Raji (cell line): ENCODE measurements around the gene KCNIP3.

ENCODE experiments used
- POLR2A ChIP-seq: IDR thresholded peaks from 2 replicates; pipeline ENCODE4 v1.6.1; 2011; ENCODE audit warnings: low read depth, low read length, control low read depth; ENCODE audit not compliant: insufficient read depth

Gene KCNIP3

GRCh38 chr2:95350368-95350767, 53.2 kb downstream of the KCNIP3 start:
- TF ChIP-seq POLR2A = no peak

DNA sequence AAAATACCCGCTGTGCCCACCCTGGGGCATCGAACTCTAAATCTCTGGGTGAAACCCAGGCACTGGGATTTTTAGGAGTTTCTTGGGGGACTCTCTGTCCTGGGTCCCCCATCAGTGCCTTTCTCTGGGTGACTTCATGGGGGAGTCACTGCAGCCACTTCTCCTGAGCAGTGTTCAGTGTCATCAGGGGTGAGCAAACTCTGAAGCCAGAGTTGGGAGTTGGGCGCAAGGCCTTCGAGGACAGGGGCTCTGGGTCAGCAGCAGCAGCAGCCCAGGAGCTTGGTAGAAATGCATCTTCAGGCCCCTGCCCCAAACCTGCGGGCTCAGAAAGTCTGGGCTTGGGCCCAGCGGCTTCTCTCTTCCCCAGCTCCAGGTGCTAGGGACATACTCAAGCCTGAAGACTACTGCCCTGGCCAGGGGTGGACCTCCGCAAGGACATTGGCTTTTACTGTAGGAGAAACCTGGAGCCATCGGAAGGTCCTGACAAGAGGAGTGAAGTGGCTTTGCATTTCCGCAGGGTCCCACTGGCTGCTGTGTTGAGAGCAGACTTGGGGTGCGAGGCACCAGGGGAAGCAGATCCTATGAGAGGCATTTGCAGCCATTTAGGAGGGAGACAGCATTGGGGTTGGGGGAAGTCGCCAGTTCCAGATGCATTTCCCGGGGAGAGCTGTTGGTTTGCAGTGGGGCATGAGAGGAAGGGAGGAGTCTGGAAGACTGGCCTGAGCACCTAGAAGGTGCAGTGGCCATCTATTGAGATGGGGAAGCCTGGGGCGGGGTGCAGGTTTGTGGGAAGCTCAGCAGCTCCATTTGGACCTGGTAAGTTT, 53.8 kb downstream of the KCNIP3 start:
- no peak for TF ChIP-seq POLR2A

DNA sequence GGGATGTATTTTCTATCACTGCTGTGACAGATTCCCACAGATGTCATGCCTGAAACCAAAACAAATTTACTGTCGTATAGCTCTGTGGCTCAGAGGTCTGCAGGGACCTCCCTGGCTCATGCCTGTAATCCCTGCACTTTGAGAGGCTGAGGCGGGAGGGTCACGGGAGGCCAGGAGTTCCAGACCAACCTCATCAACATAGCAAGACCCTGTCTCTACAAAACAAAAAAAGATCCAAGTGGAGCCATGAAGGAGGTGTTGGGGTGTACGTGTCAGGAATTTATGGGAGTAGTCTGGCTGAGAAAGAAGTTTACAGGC, 54.4 kb downstream of the KCNIP3 start:
- TF ChIP-seq POLR2A = no peak

DNA sequence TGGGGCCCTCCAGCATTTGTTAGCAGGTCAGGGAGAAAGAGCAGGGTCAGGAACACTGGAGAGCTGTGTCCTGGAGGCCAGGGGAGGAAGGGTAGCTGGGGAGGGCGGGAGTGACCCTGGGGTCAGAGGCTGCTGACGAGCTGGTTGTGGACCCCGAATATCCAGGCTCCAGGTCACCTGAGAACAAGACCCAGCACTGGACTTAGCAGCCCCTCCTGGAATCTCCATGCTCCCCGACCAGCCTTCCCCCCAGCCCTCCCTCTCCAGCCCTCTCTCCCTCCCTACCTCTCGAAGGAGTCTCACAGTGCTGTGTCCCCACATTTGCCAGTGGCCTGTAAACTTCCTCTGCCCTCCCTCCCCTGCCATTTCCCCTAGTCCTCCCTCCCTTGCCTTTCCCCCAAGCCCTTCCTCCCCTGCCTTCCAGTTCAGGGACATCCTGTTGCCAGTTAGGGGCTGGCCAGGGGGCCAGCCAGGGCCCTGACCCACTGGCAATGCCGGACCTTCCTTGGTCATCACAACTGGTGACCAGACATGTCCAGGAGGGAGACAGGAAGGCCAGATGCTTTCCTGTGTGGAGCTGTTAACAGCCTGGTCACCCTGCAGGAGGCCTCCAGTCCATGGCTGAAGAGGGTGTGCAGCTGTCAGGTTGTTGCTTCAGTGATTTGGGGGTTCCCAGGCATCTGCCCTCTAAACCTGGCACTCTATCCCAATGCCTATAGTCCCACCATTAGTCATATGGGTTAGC, 55.3 kb downstream of the KCNIP3 start:
- no peak for TF ChIP-seq POLR2A

DNA sequence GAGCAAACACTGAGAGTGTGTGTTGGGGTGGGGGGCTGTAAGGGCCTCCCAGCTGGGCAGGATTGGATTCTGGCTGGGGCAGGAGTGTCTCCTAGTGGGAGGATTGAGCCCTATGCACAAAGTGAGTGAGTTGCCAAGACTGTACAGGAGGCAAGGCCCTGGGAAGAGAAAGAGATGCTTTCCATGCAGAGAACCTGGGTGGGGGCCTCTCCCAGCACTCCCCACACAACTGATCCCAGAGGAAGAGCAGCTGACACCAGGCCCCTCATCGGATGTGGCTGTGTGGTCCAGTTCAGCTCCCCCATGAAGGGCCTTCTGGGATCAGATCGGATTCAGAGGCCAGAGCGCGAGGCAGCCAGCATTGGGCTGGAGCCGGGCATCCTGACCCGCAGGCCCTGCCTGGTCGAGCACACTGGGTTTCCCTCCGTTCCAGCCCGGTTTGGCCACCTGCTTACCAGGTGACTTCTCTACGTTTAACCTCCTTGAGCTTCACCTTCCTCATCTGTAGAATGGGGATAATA, 56.0 kb downstream of the KCNIP3 start:
- TF ChIP-seq POLR2A = no peak

DNA sequence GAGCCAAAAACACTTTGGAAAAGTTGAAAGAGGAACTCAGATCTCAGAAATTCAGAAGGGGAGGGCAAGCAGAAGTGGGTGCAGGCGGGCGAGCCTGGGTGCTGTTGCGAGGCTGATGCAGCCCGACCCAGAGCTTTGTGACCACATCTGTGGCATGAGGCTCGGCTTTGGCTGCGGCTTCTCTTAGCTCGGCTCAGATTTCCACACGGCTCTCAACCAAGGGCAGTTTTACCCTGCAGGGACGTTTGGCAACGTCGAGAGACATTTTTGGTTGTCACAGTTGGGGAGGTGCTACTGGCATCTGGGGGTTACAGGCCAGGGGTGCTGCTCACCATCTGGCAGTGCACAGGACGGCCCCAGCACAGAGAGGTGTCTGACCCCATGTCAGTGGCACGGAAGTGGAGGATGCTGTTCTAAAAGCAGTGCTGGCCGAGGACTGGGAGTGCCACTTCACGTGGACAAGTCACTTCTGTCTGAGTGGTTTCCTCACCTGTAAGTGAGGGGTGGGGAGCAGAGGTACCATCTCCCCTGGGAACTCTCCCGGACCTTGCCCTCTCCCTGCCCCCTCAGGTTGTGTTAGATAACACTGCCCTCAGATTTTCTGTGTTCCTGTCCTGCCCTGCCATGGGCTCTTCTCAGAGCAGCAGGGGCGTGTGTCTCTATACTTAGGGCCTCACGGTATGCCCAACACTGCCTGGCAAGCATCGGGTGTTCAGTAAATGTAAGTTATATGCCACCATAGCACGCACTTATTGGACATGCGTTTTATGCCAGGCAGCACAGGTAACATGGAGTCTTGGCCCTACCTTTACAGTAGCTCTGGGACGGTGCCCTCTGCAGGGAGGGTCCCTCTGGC, 56.7 kb downstream of the KCNIP3 start:
- no peak for TF ChIP-seq POLR2A

DNA sequence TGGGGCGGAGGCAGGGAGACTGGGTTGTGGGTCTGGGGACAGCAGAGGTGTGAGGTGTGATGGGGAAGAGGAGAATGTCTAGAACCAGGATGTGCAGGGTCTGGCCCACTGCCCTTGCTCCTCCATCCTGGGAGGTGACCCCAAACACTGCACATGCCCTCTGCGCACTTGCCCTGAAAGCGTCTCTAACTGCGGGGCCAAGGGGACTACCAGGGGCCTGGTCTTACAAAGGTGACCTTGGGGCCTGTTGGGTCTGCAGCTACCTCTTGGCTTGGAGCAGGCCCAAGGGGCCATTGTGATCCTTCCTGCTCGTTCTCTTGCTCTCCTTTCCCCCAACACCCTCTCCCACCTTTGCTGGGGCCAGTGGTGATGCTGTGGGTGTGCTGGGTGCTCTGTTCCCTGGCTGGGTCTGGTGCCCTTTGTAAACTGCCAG, 57.3 kb downstream of the KCNIP3 start:
- no peak for TF ChIP-seq POLR2A

DNA sequence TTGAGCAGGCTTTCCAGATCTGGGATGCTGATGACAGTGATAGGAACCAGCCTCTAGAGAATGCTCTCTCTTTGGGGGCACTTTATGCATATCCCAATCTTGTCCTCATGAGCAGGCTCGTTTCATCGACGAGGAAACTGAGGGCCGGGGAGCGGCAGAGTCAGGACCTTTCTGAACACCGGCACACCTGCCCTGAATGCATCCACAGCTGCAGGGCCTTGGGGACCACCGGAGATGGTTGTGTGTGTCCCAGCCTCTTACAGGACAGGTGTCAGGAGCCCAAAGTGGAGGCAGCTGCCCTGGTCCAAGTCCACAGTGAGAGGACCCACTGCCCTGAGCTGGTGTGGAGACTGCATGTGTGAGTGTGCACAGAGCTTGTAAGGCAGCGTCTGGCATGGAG, 57.8 kb downstream of the KCNIP3 start:
- no peak for TF ChIP-seq POLR2A

DNA sequence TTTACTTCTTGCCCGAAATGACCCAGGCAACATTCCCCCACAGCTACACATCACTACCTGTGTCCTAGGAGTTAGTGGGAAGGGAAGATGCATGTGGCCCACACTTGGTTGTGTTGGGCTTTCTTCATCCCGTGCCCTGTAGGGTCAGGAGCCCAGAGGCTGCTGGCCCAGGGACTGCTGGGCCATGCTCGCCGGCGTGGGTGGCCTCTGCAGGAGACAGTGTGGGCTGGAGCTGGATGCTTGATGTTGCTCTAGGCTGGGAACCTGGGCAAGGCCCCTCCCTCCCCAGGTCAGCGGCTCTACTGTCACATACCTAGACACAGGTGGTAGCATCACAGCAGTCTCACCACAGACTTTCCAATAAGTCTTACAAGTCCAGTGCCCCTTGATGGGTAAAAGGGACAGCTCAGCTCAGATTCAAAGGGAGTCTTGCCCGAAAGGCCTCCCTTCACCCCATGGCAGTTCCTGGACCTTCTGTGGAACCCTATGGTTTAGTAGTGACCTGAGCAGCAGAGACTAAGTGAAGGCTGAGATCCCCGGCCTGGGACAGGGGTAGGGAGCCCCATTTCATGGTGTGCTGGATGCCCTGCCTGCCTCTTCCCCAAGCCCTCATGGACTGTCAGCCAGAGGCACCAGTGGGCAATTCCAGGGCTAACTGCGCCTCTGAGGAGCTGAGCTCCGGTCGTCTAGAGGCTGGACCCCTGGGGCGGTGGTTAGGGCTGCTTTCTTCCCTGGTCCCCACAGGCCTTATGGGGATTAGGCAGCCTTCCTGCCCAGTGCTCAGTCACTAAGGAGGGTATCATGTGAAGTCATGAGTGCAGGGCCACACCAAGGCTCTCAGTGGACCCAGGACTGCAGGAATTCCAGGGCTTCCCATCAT, 59.9 kb downstream of the KCNIP3 start:
- no peak for TF ChIP-seq POLR2A

- TF ChIP-seq POLR2A = no peak
Observed at GRCh38 chr2:95357717-95358280, 60.7 kb downstream of the KCNIP3 start.

- TF ChIP-seq POLR2A = no peak
Observed at GRCh38 chr2:95359031-95359430, 61.9 kb downstream of the KCNIP3 start.

GRCh38 chr2:95359501-95359930, 62.4 kb downstream of the KCNIP3 start:
- TF ChIP-seq POLR2A = no peak

- no peak for TF ChIP-seq POLR2A
Observed at GRCh38 chr2:95361216-95361980, 64.3 kb downstream of the KCNIP3 start.

GRCh38 chr2:95362486-95362885, 65.3 kb downstream of the KCNIP3 start:
- TF ChIP-seq POLR2A = no peak

- TF ChIP-seq POLR2A = no peak
Observed at GRCh38 chr2:95366514-95366913, 69.4 kb downstream of the KCNIP3 start.
